Caco-2 (cell line): ENCODE measurements around the gene VRK1. TPM values are rescaled to one million over a fixed set of nuclear protein-coding genes. Genes with fewer than 3 reads are reported as not detected.

Source experiments
- BruUV-seq: library from RNA; stranded (reverse); fragments of 400-500 nt; replicated peaks from 2 replicates; lab custom pipeline; 2021; lab: Mats Ljungman, UMichigan
- CTCF ChIA-PET: fragments of 300-600 bp; sonication (Branson Sonifier 250); formaldehyde crosslinking; loops from one replicate; lab custom pipeline; 2022; ENCODE audit warnings: antibody characterized with exemption; lab: Charles Lee
- POLR2A ChIA-PET: fragments of 300-600 bp; sonication (Branson Sonifier 250); formaldehyde crosslinking; loops from one replicate; lab custom pipeline; 2022; ENCODE audit warnings: antibody characterized with exemption; lab: Charles Lee
- DNase-seq, 2 experiments: peaks; one replicate each; pipeline versions ENCODE4 v3.0.0 to v3.0.0-alpha.2; 2020 to 2022
- H3K27me3 ChIP-seq: replicated peaks from 2 replicates; pipeline ENCODE4 v1.6.0; 2011; ENCODE audit warnings: low read length; ENCODE audit not compliant: control insufficient read depth, insufficient read depth
- H3K36me3 ChIP-seq: 2 replicates; pipeline ENCODE4 v1.5.1; 2011; ENCODE audit warnings: low read length; ENCODE audit not compliant: control insufficient read depth, insufficient read depth
- H3K4me1 ChIP-seq: fragments of 250-450 bp; sonication (Bioruptor Pico); 2 replicates; pipeline ENCODE4 v1.5.1; 2020; ENCODE audit warnings: mild to moderate bottlenecking
- H3K4me3 ChIP-seq: 2 replicates; pipeline ENCODE4 v1.5.1; 2011; ENCODE audit warnings: low read depth, mild to moderate bottlenecking, control low read depth, low read length
- H3K9me3 ChIP-seq: fragments of 250-450 bp; sonication (Bioruptor Pico); 2 replicates; pipeline ENCODE4 v1.5.1; 2020; ENCODE audit warnings: mild to moderate bottlenecking, moderate library complexity
- H3K27ac Mint-ChIP-seq: one replicate; pipeline ENCODE4 v1.8.0; 2022; ENCODE audit warnings: mixed read lengths; ENCODE audit not compliant: unreplicated experiment
- H3K27me3 Mint-ChIP-seq: one replicate; pipeline ENCODE4 v1.8.0; 2022; ENCODE audit warnings: mixed read lengths; ENCODE audit not compliant: insufficient read depth, unreplicated experiment
- H3K36me3 Mint-ChIP-seq: one replicate; pipeline ENCODE4 v1.8.0; 2022; ENCODE audit warnings: mild to moderate bottlenecking, mixed read lengths; ENCODE audit not compliant: insufficient read depth, unreplicated experiment
- H3K4me1 Mint-ChIP-seq: one replicate; pipeline ENCODE4 v1.8.0; 2022; ENCODE audit warnings: low read depth, mixed read lengths; ENCODE audit not compliant: unreplicated experiment
- H3K4me3 Mint-ChIP-seq: one replicate; pipeline ENCODE4 v1.8.0; 2022; ENCODE audit warnings: mild to moderate bottlenecking, moderate library complexity, mixed read lengths; ENCODE audit not compliant: unreplicated experiment
- H3K9me3 Mint-ChIP-seq: one replicate; pipeline ENCODE4 v1.8.0; 2022; ENCODE audit warnings: mixed read lengths; ENCODE audit not compliant: unreplicated experiment
- intact Hi-C: fragments of 100-400 bp; cut with micrococcal nuclease; formaldehyde crosslinking; loops from one replicate; pipeline ENCODE4 v1.10.0; 2022; ENCODE audit not compliant: unreplicated experiment
- total RNA-seq: library from RNA; stranded (reverse); gene quantifications from 2 replicates; pipeline ENCODE4 v1.2.3, GENCODE V29; 2022
- TF ChIP-seq, protein P1 (sequence below), 2 experiments: fragments of 200-600 bp in 1 of 2; IDR thresholded peaks; 1 replicate in 1 of 2; 2 replicates in 1 of 2; pipeline versions ENCODE4 v1.5.1 to v1.8.0; 2011 to 2022; ENCODE audit warnings: antibody characterized with exemption in 1 of 2, control low read depth in 1 of 2, inconsistent platforms in 1 of 2, low read depth in 1 of 2, low read length in 1 of 2, mild to moderate bottlenecking in 1 of 2, moderate library complexity in 1 of 2; ENCODE audit not compliant: insufficient read depth in 1 of 2, severe bottlenecking in 1 of 2, unreplicated experiment in 1 of 2

Gene VRK1
- total RNA-seq, 1 experiment from 2014 or later: 42.1 TPM

DNA sequence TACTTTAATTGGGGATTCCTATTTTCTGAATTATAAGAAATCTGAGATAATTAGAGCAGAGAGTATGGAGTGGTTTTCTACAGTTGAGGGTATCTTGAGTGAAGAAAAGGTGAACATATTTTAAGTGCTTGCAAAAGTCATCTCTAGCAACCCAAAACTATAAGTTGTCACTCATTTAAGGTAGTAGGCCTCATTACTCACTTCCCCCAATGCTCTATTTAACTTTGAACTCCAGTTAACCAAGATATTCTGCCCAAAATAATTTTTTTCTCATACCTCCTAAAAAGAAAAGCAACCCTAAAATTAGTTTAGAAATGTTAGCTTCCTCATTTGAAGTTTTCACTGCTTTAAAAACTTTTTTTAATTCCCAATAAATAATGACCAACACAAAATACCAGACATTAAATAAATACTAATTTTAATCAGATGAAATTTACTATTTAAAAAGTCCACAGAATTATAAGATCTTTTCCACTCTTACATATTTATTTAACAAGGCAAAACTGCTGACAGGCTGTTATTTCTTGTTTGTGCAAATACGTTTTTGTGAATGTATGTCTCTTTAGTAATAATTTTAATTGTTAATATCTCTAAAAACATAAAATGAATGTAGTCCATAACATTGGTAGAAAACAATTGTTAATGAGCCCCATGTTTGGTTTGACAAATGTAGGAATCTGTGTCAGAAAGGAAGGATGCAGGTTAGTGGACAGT, 47.8 kb downstream of the VRK1 start:
- Mint-ChIP-seq H3K27ac (no peak overlapping the region), H3K4me1 (peaks cover 14% of the 10 kb centered on the region), H3K9me3 (no peaks in the 10 kb centered on the region), H3K36me3 (peaks cover 28% of the 10 kb centered on the region), H3K4me3 (no peak overlapping the region), H3K27me3 (no peaks in the 10 kb centered on the region)
- Histone ChIP-seq H3K9me3 (no peaks in the 10 kb centered on the region), H3K4me3 (no peak overlapping the region), H3K36me3 (no peaks in the 10 kb centered on the region; the same call in 1 of the 2 replicates), H3K27me3 (no peaks in the 10 kb centered on the region), H3K4me1 (peaks cover 7% of the 10 kb centered on the region; the same call in 1 of the 2 replicates)
- ChIA-PET CTCF (no interaction called here), POLR2A (no interaction called here)
- TF ChIP-seq, protein P1, sequence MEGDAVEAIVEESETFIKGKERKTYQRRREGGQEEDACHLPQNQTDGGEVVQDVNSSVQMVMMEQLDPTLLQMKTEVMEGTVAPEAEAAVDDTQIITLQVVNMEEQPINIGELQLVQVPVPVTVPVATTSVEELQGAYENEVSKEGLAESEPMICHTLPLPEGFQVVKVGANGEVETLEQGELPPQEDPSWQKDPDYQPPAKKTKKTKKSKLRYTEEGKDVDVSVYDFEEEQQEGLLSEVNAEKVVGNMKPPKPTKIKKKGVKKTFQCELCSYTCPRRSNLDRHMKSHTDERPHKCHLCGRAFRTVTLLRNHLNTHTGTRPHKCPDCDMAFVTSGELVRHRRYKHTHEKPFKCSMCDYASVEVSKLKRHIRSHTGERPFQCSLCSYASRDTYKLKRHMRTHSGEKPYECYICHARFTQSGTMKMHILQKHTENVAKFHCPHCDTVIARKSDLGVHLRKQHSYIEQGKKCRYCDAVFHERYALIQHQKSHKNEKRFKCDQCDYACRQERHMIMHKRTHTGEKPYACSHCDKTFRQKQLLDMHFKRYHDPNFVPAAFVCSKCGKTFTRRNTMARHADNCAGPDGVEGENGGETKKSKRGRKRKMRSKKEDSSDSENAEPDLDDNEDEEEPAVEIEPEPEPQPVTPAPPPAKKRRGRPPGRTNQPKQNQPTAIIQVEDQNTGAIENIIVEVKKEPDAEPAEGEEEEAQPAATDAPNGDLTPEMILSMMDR (IDR thresholded peaks at IDR 0.05; ENCODE audit: insufficient read depth in 1 of 2, low read depth in 1 of 2, low read length in 1 of 2, severe bottlenecking in 1 of 2, unreplicated experiment in 1 of 2): no peak
- no peak for DNase-seq
- BruUV-seq: no TSS peak
- intact Hi-C loops: no loop called here

DNA sequence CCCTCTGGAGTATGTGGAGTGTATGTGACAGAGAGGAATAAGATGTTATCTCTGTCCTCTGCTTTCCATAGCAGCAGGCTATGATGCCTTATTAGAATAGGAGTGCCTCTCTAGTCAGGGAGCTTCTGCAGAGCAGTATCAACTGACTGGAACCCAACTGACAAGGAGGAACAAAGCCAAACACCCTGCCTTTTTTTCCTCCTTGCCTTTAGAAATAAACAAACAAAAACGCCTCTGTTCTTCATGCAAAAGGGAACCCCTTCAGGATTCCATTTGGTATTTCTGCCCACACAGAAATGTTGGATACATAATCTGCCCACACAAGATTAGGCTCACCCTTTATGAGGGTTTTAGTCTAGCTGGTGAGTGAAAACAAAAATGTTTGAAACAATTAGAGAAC, 50.3 kb downstream of the VRK1 start:
- Mint-ChIP-seq H3K36me3 (peaks cover 23% of the 10 kb centered on the region), H3K27ac (no peak overlapping the region), H3K4me1 (peaks cover 14% of the 10 kb centered on the region), H3K27me3 (no peaks in the 10 kb centered on the region), H3K9me3 (no peaks in the 10 kb centered on the region), H3K4me3 (no peak overlapping the region)
- CTCF ChIA-PET: no interaction called here
- POLR2A ChIA-PET: no interaction called here
- intact Hi-C loops: no loop called here
- no peaks in the 10 kb centered on the region; the same call in 1 of the 2 replicates for H3K36me3 ChIP-seq
- H3K4me1 ChIP-seq: peaks cover 7% of the 10 kb centered on the region; the same call in 1 of the 2 replicates
- no peaks in the 10 kb centered on the region for H3K9me3 ChIP-seq
- no peak overlapping the region for H3K4me3 ChIP-seq
- no peak for DNase-seq
- H3K27me3 ChIP-seq: no peaks in the 10 kb centered on the region
- TF ChIP-seq, protein P1 (IDR thresholded peaks at IDR 0.05; ENCODE audit: insufficient read depth in 1 of 2, low read depth in 1 of 2, low read length in 1 of 2, severe bottlenecking in 1 of 2, unreplicated experiment in 1 of 2): no peak
- BruUV-seq: no TSS peak

DNA sequence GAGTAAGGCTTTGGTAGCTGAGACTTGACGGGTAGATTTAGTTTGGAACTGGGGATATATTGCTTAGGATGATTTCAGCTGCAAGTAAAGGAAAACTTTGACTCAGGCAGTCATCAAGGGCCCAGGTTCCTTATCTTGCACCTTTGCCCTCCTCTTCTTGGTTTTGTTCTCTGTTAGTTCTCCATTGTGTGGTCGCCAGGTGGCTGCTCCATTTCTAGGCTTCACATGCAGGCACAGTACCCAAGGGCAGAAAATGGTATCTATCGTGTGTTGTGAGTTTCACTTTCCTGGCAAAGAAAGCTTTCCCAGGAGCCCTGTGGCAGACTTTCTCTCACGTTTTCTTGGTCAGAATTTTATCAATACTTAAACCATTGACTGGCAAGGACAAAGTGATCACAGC, 50.8 kb downstream of the VRK1 start:
- DNase-seq: no peak
- TF ChIP-seq, protein P1 (IDR thresholded peaks at IDR 0.05; ENCODE audit: insufficient read depth in 1 of 2, low read depth in 1 of 2, low read length in 1 of 2, severe bottlenecking in 1 of 2, unreplicated experiment in 1 of 2): no peak
- BruUV-seq: no TSS peak
- Histone ChIP-seq H3K9me3 (no peaks in the 10 kb centered on the region), H3K36me3 (no peaks in the 10 kb centered on the region; the same call in 1 of the 2 replicates), H3K4me3 (no peak overlapping the region), H3K27me3 (no peaks in the 10 kb centered on the region), H3K4me1 (peaks cover 7% of the 10 kb centered on the region; the same call in 1 of the 2 replicates)
- no peak overlapping the region for H3K27ac Mint-ChIP-seq
- no peak overlapping the region for H3K4me3 Mint-ChIP-seq
- CTCF ChIA-PET: no interaction called here
- H3K36me3 Mint-ChIP-seq: peaks cover 23% of the 10 kb centered on the region
- no peaks in the 10 kb centered on the region for H3K27me3 Mint-ChIP-seq
- H3K4me1 Mint-ChIP-seq: peaks cover 14% of the 10 kb centered on the region
- H3K9me3 Mint-ChIP-seq: no peaks in the 10 kb centered on the region
- intact Hi-C loops: no loop called here
- POLR2A ChIA-PET: no interaction called here
